Mesenchymal stem cell (in vitro differentiated cells and primary cell): ENCODE data around the gene KIF26A.

Source experiments
- DNase-seq: peaks from one replicate; pipeline ENCODE4 v3.0.0-alpha.2; 2013
- H2AFZ ChIP-seq: one replicate; pipeline ENCODE4 v1.6.1; 2013; ENCODE audit warnings: low read depth, mild to moderate bottlenecking, control low read depth, inconsistent platforms, low read length, moderate library complexity
- H2AK5ac ChIP-seq: 2 replicates; pipeline ENCODE4 v1.6.1; 2013; ENCODE audit warnings: low read length, moderate library complexity, mild to moderate bottlenecking, inconsistent platforms; ENCODE audit not compliant: severe bottlenecking
- H2BK120ac ChIP-seq: one replicate; pipeline ENCODE4 v1.6.1; 2013; ENCODE audit warnings: low read depth, mild to moderate bottlenecking, inconsistent platforms, low read length, moderate library complexity
- H2BK12ac ChIP-seq, 2 experiments: one replicate each; pipeline ENCODE4 v1.6.1; 2013; ENCODE audit warnings: inconsistent platforms in 2 of 2, low read length in 2 of 2, mild to moderate bottlenecking in 2 of 2, moderate library complexity in 2 of 2, control low read depth in 1 of 2
- H2BK15ac ChIP-seq: one replicate; pipeline ENCODE4 v1.6.1; 2013; ENCODE audit warnings: mild to moderate bottlenecking, low read depth, inconsistent platforms; ENCODE audit not compliant: poor library complexity, severe bottlenecking
- H2BK5ac ChIP-seq: 2 replicates; pipeline ENCODE4 v1.6.1; 2013; ENCODE audit warnings: low read depth, mild to moderate bottlenecking, low read length, control low read depth, inconsistent platforms; ENCODE audit not compliant: poor library complexity, severe bottlenecking
- H3K14ac ChIP-seq, 2 experiments: one replicate each; pipeline ENCODE4 v1.6.1; 2013; ENCODE audit warnings: inconsistent platforms in 2 of 2, low read length in 2 of 2, control low read depth in 1 of 2, mild to moderate bottlenecking in 1 of 2, moderate library complexity in 1 of 2
- H3K18ac ChIP-seq, 2 experiments: one replicate each; pipeline ENCODE4 v1.6.1; 2013; ENCODE audit warnings: inconsistent platforms in 2 of 2, low read length in 2 of 2, control low read depth in 1 of 2, low read depth in 1 of 2, mild to moderate bottlenecking in 1 of 2
- H3K23ac ChIP-seq, 2 experiments: one replicate each; pipeline ENCODE4 v1.6.1; 2013; ENCODE audit warnings: inconsistent platforms in 2 of 2, low read length in 2 of 2, mild to moderate bottlenecking in 2 of 2, moderate library complexity in 2 of 2, control low read depth in 1 of 2
- H3K27ac ChIP-seq: 2 replicates; pipeline ENCODE4 v1.5.1; 2013; ENCODE audit warnings: mild to moderate bottlenecking, moderate library complexity, low read length, control low read depth, inconsistent platforms; ENCODE audit not compliant: poor library complexity, severe bottlenecking
- H3K27me3 ChIP-seq, 2 experiments: 2 replicates each; pipeline versions ENCODE4 v1.6.1 to v1.7.0; 2013; ENCODE audit warnings: low read length in 2 of 2, mild to moderate bottlenecking in 2 of 2, moderate library complexity in 2 of 2, control low read depth in 1 of 2, inconsistent platforms in 1 of 2; ENCODE audit not compliant: control insufficient read depth in 1 of 2, insufficient read depth in 1 of 2
- H3K36me3 ChIP-seq, 2 experiments: 2 replicates each; pipeline versions ENCODE4 v1.6.1 to v1.7.0; 2013; ENCODE audit warnings: low read length in 2 of 2, control low read depth in 1 of 2, inconsistent platforms in 1 of 2, low read depth in 1 of 2, mild to moderate bottlenecking in 1 of 2; ENCODE audit not compliant: insufficient read depth in 2 of 2, control insufficient read depth in 1 of 2
- H3K4ac ChIP-seq, 2 experiments: one replicate each; pipeline ENCODE4 v1.6.1; 2013; ENCODE audit warnings: inconsistent platforms in 2 of 2, low read length in 2 of 2, mild to moderate bottlenecking in 2 of 2, moderate library complexity in 2 of 2, control low read depth in 1 of 2, low read depth in 1 of 2
- H3K4me1 ChIP-seq: 2 replicates; pipeline ENCODE4 v1.6.1; 2013; ENCODE audit warnings: low read depth, low read length, control low read depth; ENCODE audit not compliant: control insufficient read depth, insufficient read depth
- H3K4me2 ChIP-seq: 2 replicates; pipeline ENCODE4 v1.6.1; 2013; ENCODE audit warnings: low read length, mild to moderate bottlenecking, inconsistent platforms; ENCODE audit not compliant: poor library complexity, severe bottlenecking
- H3K4me3 ChIP-seq, 2 experiments: 2 replicates each; pipeline versions ENCODE4 v1.5.1 to v1.7.0; 2013; ENCODE audit warnings: low read length in 2 of 2, mild to moderate bottlenecking in 2 of 2, control low read depth in 1 of 2, low read depth in 1 of 2; ENCODE audit not compliant: insufficient read depth in 1 of 2
- H3K79me1 ChIP-seq: replicated peaks from 2 replicates; pipeline ENCODE4 v1.6.1; 2013; ENCODE audit warnings: mild to moderate bottlenecking, control low read depth, low read length, inconsistent platforms; ENCODE audit not compliant: poor library complexity, severe bottlenecking
- H3K9ac ChIP-seq: 2 replicates; pipeline ENCODE4 v1.7.0; 2013; ENCODE audit warnings: mild to moderate bottlenecking, low read length, moderate library complexity
- H3K9me3 ChIP-seq: 2 replicates; pipeline ENCODE4 v1.7.0; 2013; ENCODE audit warnings: mild to moderate bottlenecking, low read length; ENCODE audit not compliant: control insufficient read depth
- H4K8ac ChIP-seq: one replicate; pipeline ENCODE4 v1.6.1; 2013; ENCODE audit warnings: inconsistent platforms, mild to moderate bottlenecking, low read length, moderate library complexity
- H4K91ac ChIP-seq: one replicate; pipeline ENCODE4 v1.6.1; 2013; ENCODE audit warnings: mild to moderate bottlenecking, low read length, inconsistent platforms
- WGBS: methylation state at CpG from one replicate; pipeline ENCODE4 v1.1.7; 2013; ENCODE audit warnings: mixed read lengths; 5-methylcytosine and 5-hydroxymethylcytosine counted together

Gene KIF26A

GRCh38 chr14:104116288-104116755 is 22.1 kb upstream of the KIF26A start:
- Histone ChIP-seq H2BK120ac (no peak overlapping the region), H2AK5ac (no peak overlapping the region), H2BK5ac (no peak overlapping the region), H3K18ac (no peak overlapping the region), H4K91ac (no peak overlapping the region), H2BK12ac (no peak overlapping the region), H3K4ac (no peak overlapping the region), H2BK15ac (no peak overlapping the region), H3K4me1 (peaks cover 6% of the 10 kb centered on the region), H2AFZ (no peak overlapping the region), H3K27me3 (peaks cover 55 to 59% of the 10 kb centered on the region in 2 experiments), H3K36me3 (peaks cover 0 to 3% of the 10 kb centered on the region in 2 experiments), H4K8ac (no peak overlapping the region), H3K23ac (no peak overlapping the region), H3K4me2 (no peak overlapping the region), H3K79me1 (no peaks in the 10 kb centered on the region), H3K4me3 (no peak overlapping the region), H3K14ac (no peak overlapping the region), H3K27ac (no peak overlapping the region), H3K9me3 (peaks cover 7% of the 10 kb centered on the region), H3K9ac (no peak overlapping the region)
- no peak for DNase-seq
- whole genome bisulfite sequencing: 39% methylated on average over 4 of the region's 19 CpGs

GRCh38 chr14:104116756-104117340 is 21.5 kb upstream of the KIF26A start:
- Histone ChIP-seq H3K4me1 (peaks cover 6% of the 10 kb centered on the region), H2BK12ac (no peak overlapping the region), H3K14ac (no peak overlapping the region), H2BK5ac (no peak overlapping the region), H4K8ac (no peak overlapping the region), H2AFZ (no peak overlapping the region), H3K4me2 (no peak overlapping the region), H3K4ac (no peak overlapping the region), H3K9ac (no peak overlapping the region), H3K36me3 (peaks cover 0 to 3% of the 10 kb centered on the region in 2 experiments), H4K91ac (no peak overlapping the region), H2BK120ac (no peak overlapping the region), H3K4me3 (no peak overlapping the region), H3K23ac (no peak overlapping the region), H3K9me3 (peaks cover 9% of the 10 kb centered on the region), H3K79me1 (no peaks in the 10 kb centered on the region), H2AK5ac (no peak overlapping the region), H3K18ac (no peak overlapping the region), H3K27me3 (peaks cover 55 to 59% of the 10 kb centered on the region in 2 experiments), H3K27ac (no peak overlapping the region), H2BK15ac (no peak overlapping the region)
- no peak for DNase-seq
- WGBS: 4% methylated on average over 54 of the region's 83 CpGs

DNA sequence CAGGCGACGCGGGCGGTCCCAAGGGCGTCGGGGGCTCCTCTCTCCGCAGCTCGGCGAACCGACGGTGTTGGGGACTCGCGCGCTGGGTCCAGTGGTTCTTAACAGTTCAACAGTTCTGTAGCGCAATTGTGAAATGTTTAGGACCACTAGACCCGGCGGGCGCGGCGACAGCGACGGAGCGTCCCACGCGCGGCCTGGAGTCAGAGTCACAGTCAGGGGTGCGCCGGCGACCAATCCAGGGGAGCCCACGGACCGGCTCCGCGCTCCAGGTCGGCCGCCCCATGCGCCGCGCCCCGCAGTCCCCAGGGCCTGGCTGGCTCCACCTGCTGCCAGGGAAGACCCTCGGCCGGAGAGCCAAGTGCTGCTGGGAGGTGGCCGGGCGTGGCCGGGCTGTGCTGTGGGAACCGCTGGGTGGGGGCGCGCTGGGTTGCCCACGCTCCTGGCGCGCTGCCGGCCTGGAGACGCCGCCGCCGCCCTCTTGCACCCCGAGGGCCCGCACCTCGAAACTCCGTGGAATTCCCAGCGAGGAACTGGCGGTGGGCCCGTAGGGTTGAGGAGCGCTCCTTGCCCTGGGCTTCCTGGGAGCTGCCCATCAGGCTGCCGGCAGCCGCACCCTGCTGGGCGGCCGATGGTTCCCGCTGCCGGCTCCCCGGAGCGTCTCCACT is 20.9 kb upstream of the KIF26A start:
- H4K91ac ChIP-seq: no peak overlapping the region
- H2BK15ac ChIP-seq: no peak overlapping the region
- H2AFZ ChIP-seq: no peak overlapping the region
- H3K36me3 ChIP-seq: peaks cover 0 to 3% of the 10 kb centered on the region in 2 experiments
- peaks cover 55 to 59% of the 10 kb centered on the region in 2 experiments for H3K27me3 ChIP-seq
- 13% methylated on average over 64 of the region's 71 CpGs for WGBS
- peaks cover 6% of the 10 kb centered on the region for H3K4me1 ChIP-seq
- H3K4ac ChIP-seq: no peak overlapping the region
- H2BK5ac ChIP-seq: no peak overlapping the region
- H2BK120ac ChIP-seq: no peak overlapping the region
- H3K27ac ChIP-seq: no peak overlapping the region
- H3K9ac ChIP-seq: no peak overlapping the region
- no peak overlapping the region for H2BK12ac ChIP-seq
- no peak overlapping the region for H3K18ac ChIP-seq
- no peaks in the 10 kb centered on the region for H3K79me1 ChIP-seq
- H3K9me3 ChIP-seq: peaks cover 9% of the 10 kb centered on the region
- no peak overlapping the region for H3K4me3 ChIP-seq
- no peak overlapping the region for H3K4me2 ChIP-seq
- no peak overlapping the region for H2AK5ac ChIP-seq
- DNase-seq: no peak
- no peak overlapping the region for H3K14ac ChIP-seq
- no peak overlapping the region for H3K23ac ChIP-seq
- H4K8ac ChIP-seq: no peak overlapping the region

DNA sequence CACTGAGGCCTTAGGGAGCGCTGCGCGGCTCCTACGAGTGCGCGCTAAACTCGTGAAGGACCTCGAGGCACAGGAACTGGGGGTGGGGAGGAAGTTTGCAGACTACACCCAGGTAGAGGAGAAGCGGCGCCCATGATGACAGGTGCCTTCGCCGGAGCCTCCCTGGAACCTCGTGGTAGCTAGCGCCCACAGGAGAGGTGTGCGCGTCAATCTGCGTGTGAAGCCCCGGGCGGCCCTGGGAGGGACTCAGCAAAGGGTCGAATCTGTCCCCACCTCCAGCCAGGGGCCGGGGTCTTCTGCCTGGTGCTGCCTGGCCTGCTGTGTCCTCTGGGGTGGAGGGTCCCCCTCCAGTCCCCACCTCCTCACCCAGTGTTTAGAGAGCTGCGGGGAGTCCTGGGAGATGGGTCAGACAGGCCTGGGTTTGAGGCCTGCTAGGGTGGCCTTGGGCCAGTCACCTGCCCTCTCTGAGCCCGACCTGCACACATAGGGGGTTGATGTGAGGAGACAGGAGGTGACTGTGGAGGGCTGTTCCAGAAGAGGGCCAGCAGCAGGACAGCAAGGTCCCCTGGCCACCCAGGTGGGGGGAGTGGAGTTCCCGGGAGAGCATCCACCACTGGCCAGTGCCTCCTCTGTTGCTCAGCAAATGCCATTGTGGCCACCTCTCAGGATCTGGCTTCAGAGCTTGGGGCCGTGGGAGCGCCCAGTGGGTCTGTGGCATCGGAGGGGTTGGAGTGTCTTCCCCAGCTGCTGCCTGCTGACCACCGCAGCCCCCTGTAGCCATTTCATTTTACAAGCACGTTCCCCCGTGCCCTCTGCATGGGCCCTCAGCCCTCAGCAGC is 20.2 kb upstream of the KIF26A start:
- Histone ChIP-seq H4K8ac (no peak overlapping the region), H2BK120ac (no peak overlapping the region), H3K4me2 (no peak overlapping the region), H2BK5ac (no peak overlapping the region), H3K4me3 (no peak overlapping the region), H2AK5ac (no peak overlapping the region), H3K27ac (no peak overlapping the region), H4K91ac (no peak overlapping the region), H3K4ac (no peak overlapping the region), H3K79me1 (no peaks in the 10 kb centered on the region), H3K4me1 (peaks cover 6% of the 10 kb centered on the region), H2BK15ac (no peak overlapping the region), H3K36me3 (peaks cover 0 to 3% of the 10 kb centered on the region in 2 experiments), H2AFZ (no peak overlapping the region), H3K14ac (no peak overlapping the region), H2BK12ac (no peak overlapping the region), H3K18ac (no peak overlapping the region), H3K23ac (no peak overlapping the region), H3K27me3 (peaks cover 55 to 59% of the 10 kb centered on the region in 2 experiments), H3K9ac (no peak overlapping the region), H3K9me3 (peaks cover 16% of the 10 kb centered on the region)
- WGBS: 75% methylated on average over 29 of the region's 30 CpGs
- DNase-seq: no peak
